OCI-LY3 (cell line): Measurements from ENCODE around the gene CHI3L2.

Source experiments
- H2AFZ ChIP-seq: fragments of 200-600, 300-600 bp; shearing (Covaris generic); 2 replicates; pipeline ENCODE4 v1.6.0; 2014; ENCODE audit warnings: antibody characterized with exemption, low read depth, low read length
- H3K27ac ChIP-seq: fragments of 200-600, 300-600 bp; sonication (generic); 2 replicates; pipeline ENCODE4 v1.5.1; 2014; ENCODE audit warnings: mild to moderate bottlenecking, low read length, moderate library complexity, mixed read lengths
- H3K27me3 ChIP-seq: fragments of 200-600, 300-600 bp; sonication (generic); 2 replicates; pipeline ENCODE4 v1.6.1; 2014; ENCODE audit warnings: low read depth, low read length, mixed read lengths
- H3K36me3 ChIP-seq: fragments of 200-600, 300-600 bp; sonication (generic); replicated peaks from 2 replicates; pipeline ENCODE3; 2014; ENCODE audit warnings: low read depth, low read length, mixed read lengths
- H3K4me1 ChIP-seq: fragments of 300-600, 200-600 bp; sonication (generic); 2 replicates; pipeline ENCODE4 v1.6.1; 2014; ENCODE audit warnings: low read length, mixed read lengths
- H3K4me2 ChIP-seq: fragments of 200-600, 300-600 bp; sonication (generic); 2 replicates; pipeline ENCODE4 v1.6.1; 2014; ENCODE audit warnings: low read length, mixed read lengths
- H3K4me3 ChIP-seq: fragments of 300-600, 200-600 bp; sonication (generic); 2 replicates; pipeline ENCODE4 v1.5.1; 2014; ENCODE audit warnings: antibody characterized with exemption, mild to moderate bottlenecking, low read length, moderate library complexity
- H3K79me2 ChIP-seq: fragments of 300-600, 200-600 bp; shearing (Covaris generic); 2 replicates; pipeline ENCODE4 v1.6.1; 2014; ENCODE audit warnings: mild to moderate bottlenecking, low read length, mixed read lengths
- H3K9ac ChIP-seq: fragments of 300-600, 200-600 bp; shearing (Covaris generic); 2 replicates; pipeline ENCODE4 v1.6.0; 2014; ENCODE audit warnings: mild to moderate bottlenecking, low read length, moderate library complexity
- H3K9me3 ChIP-seq: fragments of 200-600, 300-600 bp; shearing (Covaris generic); 2 replicates; pipeline ENCODE4 v1.6.1; 2014; ENCODE audit warnings: low read length, mixed read lengths; ENCODE audit not compliant: insufficient read depth
- H4K20me1 ChIP-seq: fragments of 200-600, 300-600 bp; sonication (generic); 2 replicates; pipeline ENCODE4 v1.6.1; 2016; ENCODE audit warnings: low read length, mixed read lengths; ENCODE audit not compliant: insufficient read depth
- EZH2phosphoT487 ChIP-seq: fragments of 200-600 bp; shearing (Covaris generic); IDR thresholded peaks from 2 replicates; pipeline ENCODE4 v1.6.1; 2018; ENCODE audit warnings: antibody characterized with exemption, mixed run types, low read depth
- TF ChIP-seq, protein P1 (sequence below): fragments of 200-600, 300-600 bp; sonication (generic); IDR thresholded peaks from 2 replicates; pipeline ENCODE4 v1.5.1; 2014; ENCODE audit warnings: antibody characterized with exemption, low read length, low read depth

CHI3L2 gene, protein sequence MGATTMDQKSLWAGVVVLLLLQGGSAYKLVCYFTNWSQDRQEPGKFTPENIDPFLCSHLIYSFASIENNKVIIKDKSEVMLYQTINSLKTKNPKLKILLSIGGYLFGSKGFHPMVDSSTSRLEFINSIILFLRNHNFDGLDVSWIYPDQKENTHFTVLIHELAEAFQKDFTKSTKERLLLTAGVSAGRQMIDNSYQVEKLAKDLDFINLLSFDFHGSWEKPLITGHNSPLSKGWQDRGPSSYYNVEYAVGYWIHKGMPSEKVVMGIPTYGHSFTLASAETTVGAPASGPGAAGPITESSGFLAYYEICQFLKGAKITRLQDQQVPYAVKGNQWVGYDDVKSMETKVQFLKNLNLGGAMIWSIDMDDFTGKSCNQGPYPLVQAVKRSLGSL

DNA sequence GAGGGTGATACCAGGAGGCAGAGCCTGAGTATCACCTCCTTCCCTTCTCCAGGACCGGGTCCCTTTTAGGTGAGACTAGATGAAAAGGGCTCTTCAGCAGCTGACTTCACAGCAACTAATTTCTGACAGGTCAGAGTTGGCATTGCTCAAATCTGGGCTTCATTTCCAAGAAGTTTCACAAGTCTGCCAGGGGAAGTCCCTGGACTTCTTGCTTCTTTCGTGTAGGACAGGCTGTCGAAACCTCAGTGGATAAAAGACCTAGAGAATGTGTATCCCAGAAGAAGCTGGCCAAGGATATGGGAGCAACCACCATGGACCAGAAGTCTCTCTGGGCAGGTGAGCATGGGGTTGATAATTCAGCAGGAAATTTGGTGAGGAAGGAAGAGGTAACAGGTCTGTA lies at the start of gene CHI3L2:
Gene CHI3L2 (plus strand): TSS at position 280 of the 400 bp plus-strand sequence. CDS start 17 bp downstream, at position 297.
- H3K4me1 ChIP-seq = peaks cover 14% of the 10 kb centered on the region
- H3K79me2 ChIP-seq = no peaks in the 10 kb centered on the region
- no peak within 1 kb of the TSS for H3K4me3 ChIP-seq
- H3K4me2 ChIP-seq = no peak within 1 kb of the TSS
- H3K27me3 ChIP-seq = no peaks in the 10 kb centered on the region; the same call in 1 of the 2 replicates
- no peak within 1 kb of the TSS for H2AFZ ChIP-seq
- TF ChIP-seq, protein P1, sequence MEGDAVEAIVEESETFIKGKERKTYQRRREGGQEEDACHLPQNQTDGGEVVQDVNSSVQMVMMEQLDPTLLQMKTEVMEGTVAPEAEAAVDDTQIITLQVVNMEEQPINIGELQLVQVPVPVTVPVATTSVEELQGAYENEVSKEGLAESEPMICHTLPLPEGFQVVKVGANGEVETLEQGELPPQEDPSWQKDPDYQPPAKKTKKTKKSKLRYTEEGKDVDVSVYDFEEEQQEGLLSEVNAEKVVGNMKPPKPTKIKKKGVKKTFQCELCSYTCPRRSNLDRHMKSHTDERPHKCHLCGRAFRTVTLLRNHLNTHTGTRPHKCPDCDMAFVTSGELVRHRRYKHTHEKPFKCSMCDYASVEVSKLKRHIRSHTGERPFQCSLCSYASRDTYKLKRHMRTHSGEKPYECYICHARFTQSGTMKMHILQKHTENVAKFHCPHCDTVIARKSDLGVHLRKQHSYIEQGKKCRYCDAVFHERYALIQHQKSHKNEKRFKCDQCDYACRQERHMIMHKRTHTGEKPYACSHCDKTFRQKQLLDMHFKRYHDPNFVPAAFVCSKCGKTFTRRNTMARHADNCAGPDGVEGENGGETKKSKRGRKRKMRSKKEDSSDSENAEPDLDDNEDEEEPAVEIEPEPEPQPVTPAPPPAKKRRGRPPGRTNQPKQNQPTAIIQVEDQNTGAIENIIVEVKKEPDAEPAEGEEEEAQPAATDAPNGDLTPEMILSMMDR = no peak
- TF ChIP-seq EZH2phosphoT487 = no peak
- H3K27ac ChIP-seq = no peak within 1 kb of the TSS
- no peaks in the 10 kb centered on the region for H3K36me3 ChIP-seq
- no peaks in the 10 kb centered on the region for H3K9me3 ChIP-seq
- no peaks in the 10 kb centered on the region for H4K20me1 ChIP-seq
- H3K9ac ChIP-seq = no peak within 1 kb of the TSS

DNA sequence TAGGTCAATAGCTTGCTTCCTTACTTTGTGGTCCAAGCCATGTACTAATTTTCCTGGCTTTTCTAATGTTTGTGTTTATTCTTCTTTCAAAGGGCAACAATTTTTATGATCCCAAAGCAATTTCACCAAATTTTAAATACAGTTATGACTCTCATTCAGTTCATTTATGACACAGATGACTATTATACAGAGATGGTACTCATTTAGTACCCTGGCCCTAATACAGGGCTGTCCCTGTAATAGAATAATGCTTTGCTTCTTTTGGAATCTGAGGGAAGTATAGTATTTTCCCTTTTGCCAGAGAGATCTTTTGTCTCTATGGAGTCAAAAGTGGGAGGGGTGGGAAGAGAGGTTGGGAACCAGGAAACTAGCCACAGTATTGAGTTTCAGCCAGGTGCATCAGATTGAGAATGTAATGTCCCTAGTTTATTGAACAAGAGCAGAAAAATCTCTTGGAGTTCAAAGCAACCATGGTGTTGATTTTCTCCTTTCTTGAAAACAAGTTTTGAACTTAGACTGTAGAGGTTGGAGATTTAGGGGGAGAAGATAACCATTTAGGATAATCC lies 47.5 kb upstream of the CHI3L2 start:
- no peak overlapping the region for H2AFZ ChIP-seq
- H3K79me2 ChIP-seq = no peaks in the 10 kb centered on the region; the same call in 1 of the 2 replicates
- H3K27ac ChIP-seq = no peak overlapping the region
- no peaks in the 10 kb centered on the region for H4K20me1 ChIP-seq
- 0 out of 2 replicates have a peak, but pooled peaks cover 2% of the 10 kb centered on the region for H3K4me1 ChIP-seq
- no peak overlapping the region for H3K4me2 ChIP-seq
- H3K36me3 ChIP-seq = peaks cover 41% of the 10 kb centered on the region
- no peak overlapping the region for H3K9ac ChIP-seq
- H3K9me3 ChIP-seq = no peaks in the 10 kb centered on the region
- H3K27me3 ChIP-seq = no peaks in the 10 kb centered on the region
- TF ChIP-seq, protein P1 = no peak
- TF ChIP-seq EZH2phosphoT487 = no peak
- H3K4me3 ChIP-seq = no peak overlapping the region

DNA sequence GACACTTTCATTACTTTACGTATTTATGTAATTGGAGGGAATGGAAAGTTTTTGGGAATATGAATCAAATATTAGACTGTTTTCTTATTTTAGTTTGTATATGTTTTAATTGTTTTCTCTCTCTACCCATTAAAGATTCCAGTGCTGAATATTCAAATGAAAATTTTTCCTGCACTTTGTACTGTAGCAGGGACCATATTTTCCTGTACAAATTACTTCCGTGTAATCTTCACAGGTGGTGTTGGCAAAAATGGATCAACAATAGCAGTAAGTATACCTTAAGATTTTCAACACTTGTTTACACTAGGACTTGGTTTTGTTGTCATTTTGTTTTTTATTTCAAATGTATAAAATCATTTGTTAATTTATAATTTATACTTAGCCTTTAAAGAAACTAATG lies 45.5 kb upstream of the CHI3L2 start:
- Histone ChIP-seq H3K27me3 (no peaks in the 10 kb centered on the region), H2AFZ (no peak overlapping the region), H3K4me2 (no peak overlapping the region), H3K9me3 (no peaks in the 10 kb centered on the region), H3K4me1 (no peaks in the 10 kb centered on the region), H3K79me2 (no peaks in the 10 kb centered on the region; the same call in 1 of the 2 replicates), H3K36me3 (peaks cover 42% of the 10 kb centered on the region), H3K9ac (no peak overlapping the region), H4K20me1 (no peaks in the 10 kb centered on the region), H3K27ac (no peak overlapping the region), H3K4me3 (no peak overlapping the region)
- TF ChIP-seq EZH2phosphoT487 = no peak
- TF ChIP-seq, protein P1 = no peak

DNA sequence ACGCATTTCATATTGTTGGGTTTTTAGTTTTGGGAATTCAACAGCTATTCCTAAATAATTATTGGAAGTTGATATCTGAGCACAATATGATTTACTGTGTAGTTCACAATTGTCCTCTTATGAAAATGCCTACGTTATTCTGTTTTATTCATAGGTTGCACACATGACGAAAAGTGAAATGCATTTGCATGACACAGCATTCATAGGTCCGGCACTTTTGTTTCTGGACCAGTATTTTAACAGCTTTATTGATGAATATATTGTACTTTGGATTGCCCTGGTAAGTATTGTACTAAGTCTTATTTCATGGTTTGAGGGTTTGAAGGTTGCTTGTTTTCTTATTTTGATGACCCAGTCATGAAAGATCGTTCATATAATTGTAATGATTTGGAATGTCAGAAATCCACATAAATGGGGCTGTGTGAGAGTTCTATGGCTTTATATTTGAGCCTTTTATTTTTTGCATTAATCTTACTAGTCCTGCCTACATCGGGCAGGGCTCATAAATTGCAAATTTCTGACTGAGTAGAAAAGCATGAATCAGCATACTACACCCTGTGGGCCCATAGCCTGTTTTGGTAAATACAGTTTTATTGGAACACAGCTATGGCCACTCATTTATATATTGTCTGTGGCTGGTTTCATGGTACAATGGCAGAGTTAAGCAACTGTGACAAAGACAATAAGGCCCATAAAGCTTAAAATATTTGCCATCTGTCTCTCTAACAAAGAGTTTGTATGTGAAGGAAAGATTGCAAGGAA lies 44.0 kb upstream of the CHI3L2 start:
- Histone ChIP-seq H3K4me3 (no peak overlapping the region), H3K27ac (no peak overlapping the region), H3K27me3 (no peaks in the 10 kb centered on the region), H2AFZ (no peak overlapping the region), H3K79me2 (no peaks in the 10 kb centered on the region; the same call in 1 of the 2 replicates), H3K36me3 (peaks cover 47% of the 10 kb centered on the region), H3K4me2 (no peak overlapping the region), H3K9me3 (no peaks in the 10 kb centered on the region), H3K4me1 (no peaks in the 10 kb centered on the region), H4K20me1 (no peaks in the 10 kb centered on the region), H3K9ac (no peak overlapping the region)
- TF ChIP-seq, protein P1 = no peak
- no peak for TF ChIP-seq EZH2phosphoT487
